GM19397 (cell line): ENCODE results near the gene NSMF.

ENCODE experiments used
- ATAC-seq: cut with Tn5 transposase; IDR thresholded peaks from one replicate; pipeline ENCODE4 v1.9.1; 2021; ENCODE audit warnings: mild to moderate bottlenecking, moderate library complexity; ENCODE audit not compliant: unreplicated experiment

NSMF gene

DNA sequence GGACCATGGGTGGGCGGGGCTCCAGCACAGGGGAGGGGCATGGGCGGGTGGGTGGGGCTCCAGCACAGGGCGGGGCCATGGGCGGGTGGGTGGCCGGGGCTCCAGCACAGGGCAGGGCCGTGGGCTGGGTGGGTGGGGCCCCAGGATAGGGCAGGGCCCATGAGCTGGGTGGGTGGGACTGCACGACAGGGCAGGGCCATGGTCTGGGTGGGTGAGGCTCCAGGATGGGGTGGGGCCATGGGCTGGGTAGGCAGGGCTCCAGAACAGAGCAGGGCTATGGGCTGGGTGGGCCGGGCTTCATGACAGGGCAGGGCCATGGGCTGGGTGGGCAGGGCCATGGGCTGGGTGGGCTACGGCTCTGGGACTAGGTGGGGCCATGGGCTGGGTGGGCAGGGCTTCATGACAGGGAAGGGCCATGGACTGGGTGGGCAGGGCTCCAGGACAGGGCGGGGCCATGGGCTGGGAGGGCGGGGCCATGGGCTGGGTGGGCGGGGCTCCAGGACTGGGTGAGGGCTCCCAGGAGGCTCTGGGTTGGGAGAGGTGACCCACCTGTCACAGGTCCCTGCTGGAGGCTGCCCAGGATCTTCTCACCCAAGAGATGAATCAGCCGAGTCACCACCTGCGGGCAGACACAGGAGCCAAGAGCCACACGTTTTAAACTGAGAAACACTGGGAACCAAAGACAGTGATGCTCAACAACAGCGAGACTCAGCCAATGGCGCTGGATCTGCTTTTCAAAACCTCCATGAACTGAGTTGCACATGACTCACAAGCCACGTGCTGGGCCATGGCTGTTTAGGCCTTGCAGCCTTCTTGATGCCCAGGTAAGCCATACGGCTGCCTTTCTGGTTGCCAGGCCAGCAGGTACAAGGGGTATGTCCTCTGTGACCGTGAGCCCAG lies 33.6 kb upstream of the NSMF start:
- ATAC-seq: no peak

DNA sequence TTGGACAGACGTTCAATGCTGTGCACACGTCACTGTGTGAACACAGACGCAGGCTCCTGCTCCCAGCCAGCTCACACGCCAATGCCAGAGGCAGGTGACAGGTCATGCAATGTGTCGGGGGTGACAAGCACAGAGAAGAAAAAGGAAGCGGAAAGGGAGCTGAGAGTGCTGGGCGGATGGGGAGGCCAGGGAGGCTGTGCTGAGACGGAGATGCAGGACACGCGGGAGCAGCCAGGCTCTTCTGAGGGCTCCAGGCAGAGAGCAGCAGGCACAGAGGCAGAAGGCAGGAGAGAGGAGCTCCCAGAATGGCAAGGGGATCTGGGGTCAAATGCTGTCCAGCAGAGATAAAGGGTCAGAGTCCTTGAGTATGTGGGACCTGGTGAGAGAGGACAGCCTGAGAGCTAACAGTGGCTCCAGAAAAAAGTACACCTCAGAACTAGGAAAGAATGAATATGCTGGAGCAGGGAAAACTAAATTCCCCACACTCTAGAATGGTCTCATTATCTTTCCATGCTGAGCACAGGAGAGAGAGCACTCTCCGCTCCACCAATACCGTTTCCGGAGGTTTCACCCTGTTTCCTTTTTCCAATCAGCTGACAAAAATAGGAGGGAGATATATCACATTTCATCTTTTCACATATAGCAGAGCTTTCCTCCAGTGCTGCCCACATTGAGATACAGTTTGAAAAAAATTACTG lies 32.8 kb upstream of the NSMF start:
- ATAC-seq: no peak

DNA sequence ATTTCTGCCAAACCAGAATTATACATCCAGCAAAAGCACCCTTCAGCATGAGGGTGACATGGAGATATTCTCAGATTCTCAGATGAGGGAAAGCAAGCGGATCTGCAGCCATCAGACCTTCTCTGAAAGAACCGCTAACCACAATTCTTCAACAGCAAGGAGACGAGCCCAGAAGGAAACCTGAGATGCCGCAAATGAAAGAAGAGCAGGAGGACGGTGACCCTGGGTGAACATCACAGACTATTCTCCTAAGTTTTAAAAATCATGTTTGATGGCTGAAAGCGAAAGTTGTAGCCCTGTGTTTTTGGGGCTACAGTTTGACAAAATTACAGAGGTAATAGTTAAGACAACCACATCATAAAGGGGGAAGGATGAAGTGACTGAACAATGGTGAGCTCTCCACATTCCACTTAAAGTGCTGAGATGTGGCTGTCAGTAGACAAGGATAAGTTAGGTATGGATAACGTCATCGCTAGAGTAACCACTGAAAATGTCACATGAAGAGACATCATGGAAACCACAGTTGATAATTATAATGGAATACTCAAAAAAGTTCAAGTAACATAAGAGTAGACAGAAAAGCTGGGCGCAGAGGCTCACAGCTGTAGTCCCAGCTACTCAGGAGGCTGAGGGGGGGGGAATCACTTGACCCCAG lies 31.5 kb upstream of the NSMF start:
- ATAC-seq: no peak

DNA sequence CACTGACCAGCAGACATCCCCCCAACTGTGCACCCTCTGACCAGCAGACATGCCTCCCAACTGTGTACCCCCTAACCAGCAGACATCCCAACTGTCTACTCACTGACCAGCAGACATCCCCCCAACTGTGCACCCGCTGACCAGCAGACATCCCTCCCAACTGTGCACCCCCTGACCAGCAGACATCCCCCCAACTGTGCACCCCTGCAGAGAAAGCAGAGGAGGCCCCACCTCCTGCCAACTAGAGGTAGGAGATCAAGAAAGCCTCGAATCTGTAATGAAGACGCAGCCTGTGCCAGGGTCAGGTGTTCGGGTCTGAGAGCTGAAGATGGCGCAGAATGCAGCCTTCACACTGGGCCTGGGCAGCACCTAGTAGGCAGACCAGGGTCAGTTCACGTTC lies 29.8 kb upstream of the NSMF start:
- no peak for ATAC-seq

DNA sequence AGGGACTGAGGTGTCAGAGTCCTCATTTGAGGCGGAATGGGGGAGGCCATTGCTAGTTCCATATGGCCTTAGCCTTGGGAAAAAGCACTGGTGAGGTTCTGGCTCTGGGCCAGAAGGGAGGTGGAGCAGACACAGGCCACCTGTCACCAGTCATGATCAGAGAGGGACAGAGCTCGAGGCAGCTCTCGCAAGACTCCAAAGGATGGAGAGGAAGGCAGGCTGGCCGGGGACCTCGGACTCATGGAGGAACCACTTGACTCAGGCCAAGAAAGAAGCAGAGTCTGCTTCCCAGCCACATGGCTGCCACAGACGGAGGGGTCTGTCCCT lies 29.2 kb upstream of the NSMF start:
- ATAC-seq: no peak

DNA sequence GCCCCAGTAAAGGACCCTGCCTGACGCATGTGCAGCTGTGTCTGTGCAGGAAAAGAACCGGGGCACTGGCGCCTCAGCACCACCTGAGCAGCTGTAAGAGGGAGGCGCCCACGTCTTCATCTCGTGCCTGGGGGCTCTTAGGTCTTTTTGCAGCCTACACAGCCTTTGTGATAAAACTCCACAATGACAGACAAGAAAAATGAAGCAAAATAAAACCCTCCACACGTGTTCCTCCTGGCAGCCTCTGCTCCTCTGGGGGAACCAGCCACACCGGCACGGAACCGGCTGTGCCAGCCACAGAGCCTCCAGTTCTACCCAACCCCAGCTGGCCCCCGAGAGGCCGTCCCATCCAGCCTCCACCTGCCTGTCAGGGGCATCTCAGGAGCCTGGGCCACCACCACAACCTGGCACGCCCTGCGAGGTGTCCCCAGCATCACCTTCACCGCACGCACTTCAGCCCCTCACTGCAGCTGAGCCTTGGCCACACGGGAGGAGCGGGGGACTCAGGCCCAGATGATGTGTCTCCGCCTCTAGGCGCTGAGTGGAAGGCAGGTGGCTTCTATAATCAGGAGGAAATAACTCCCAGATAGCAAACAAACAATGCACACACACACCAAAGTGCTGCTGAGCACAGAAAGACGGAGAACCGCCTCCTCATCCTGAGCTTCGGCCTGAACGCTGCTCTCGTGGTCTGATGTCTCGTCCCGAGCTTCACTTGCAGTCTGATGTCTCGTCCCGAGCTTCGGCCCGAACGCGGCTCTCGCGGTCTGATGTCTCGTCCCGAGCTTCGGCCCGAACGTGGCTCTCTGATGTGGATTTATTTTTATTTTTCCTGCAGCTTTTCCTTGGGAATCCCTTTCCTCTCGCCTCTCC lies 28.6 kb upstream of the NSMF start:
- no peak for ATAC-seq

DNA sequence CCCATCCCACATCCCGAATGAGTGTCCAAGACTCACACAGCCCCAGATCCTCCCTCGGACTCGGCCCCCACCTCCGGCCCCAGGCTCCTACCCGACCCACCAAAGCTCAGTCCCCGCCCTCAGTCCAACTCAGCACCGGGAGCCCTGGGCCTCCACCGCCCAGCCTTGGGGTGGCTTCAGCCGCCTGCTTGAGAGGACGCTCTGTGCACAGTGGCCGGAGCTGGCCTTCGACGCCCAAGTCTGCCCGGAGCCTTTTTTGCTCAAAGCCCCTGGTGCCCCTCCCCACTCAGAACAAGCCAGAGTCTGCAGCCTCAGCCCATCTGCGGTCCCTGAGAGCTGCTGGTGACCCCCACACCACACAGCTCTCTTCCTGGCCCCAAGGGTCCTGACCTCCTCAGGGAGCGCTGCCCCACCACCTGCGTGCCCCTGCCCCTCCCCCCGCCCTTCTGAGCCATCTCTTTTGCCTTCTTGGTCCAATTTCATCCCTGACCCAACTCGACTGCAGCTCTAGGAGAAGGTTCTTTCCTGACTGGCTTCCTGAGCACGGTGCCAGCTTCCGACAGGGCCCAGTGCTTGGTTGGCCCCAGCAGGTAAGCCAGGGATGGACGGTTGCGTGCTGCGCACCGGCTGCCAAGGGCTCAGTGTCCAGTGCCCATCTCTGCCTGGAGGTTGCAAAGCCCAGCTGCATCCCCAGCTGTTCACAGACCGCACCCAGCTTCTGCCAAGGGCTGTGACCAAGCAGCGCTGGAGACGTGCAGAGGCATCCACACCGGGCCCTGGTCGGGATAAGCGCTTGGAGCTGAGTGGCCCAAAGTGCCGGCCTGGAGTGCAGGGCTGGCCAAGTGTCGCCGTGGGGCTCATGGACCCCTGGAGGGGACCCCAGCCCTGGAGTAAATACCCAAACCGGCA lies 27.7 kb upstream of the NSMF start:
- no peak for ATAC-seq

DNA sequence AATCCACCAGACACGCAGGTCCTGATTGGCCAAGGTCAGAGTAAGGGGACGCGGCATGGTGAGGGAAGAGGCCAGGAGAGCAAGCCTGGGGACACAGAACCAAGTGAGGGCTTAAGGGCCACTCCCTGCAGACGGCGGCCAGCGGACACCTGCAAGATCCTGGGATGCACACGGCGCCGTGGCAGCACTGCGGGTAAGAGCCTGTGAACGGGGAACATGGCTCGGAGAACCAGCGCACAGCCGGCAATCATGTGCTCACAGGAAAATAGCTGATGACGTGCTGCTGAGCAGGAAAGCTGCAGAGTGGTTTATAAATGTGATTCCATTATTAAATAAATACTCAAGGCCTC lies 27.0 kb upstream of the NSMF start:
- no peak for ATAC-seq

DNA sequence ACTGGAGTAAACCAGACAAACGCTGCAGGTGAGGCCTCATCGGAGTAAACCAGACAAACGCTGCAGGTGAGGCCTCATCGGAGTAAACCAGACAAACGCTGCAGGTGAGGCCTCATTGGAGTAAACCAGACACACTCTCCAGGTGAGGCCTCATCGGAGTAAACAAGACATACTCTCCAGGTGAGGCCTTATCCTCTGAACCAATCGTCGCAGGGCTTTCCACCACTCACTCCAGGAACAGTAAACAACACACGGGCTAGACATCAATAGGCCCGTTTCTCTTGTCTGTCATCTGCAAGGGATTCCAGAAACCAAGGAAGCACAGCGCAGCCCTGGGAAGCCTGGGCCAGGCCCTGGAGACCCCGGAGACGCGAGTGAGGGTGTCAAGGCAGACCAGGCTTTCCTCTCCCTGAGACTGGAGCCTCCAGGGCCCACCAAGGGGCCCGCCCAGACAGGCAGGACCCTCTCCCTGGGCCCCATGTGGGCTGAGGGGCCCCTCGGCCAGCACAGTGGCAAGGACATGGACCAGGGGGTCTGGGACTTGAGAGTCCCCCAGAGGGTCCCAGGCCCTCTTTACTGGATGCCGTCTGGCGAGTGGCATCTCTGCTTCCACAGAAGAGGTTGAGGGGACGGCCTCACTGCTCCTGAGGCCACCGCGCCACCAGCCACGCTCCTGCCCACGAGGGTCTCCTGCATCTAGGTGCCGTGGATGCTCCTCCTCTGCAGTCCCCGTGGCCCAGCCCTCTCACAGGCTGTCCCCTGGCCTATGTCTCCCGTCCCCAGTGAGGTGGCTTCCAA lies 26.4 kb upstream of the NSMF start:
- ATAC-seq: no peak

DNA sequence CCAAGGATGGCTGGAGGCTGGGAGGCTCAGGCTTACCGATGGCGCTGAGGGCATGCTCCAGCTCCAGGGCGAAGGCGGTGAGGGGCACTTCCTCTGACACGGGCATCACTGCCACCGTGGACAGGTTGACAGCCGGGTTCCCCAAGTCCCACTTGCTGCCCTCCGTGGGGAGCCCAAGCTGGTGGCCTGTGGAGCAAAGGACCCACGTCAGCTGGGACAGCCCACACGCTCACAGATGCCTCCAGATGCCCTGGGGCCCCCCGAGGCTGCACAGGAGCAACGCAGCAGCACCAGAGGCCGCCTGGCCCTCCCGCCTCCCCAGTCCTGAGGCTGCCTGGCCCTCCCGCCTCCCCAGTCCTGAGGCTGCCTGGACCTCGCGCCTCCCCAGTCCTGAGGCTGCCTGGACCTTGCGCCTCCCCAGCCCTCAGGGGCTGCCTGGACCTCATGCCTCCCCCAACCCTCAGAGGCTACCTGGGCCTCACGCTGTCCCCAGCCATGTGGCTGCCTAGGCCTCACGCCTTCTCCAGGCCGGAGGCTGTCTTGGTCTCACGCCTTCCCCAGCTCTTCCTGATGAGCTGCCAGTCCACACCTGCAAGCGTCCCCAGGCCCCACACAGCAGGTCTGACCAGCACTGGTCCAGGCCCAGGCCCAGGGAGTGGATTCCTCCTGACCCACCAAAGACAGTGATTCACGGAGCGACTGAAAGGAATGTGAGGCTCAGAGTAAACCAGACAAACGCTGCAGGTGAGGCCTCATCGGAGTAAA lies 25.6 kb upstream of the NSMF start:
- ATAC-seq: no peak

DNA sequence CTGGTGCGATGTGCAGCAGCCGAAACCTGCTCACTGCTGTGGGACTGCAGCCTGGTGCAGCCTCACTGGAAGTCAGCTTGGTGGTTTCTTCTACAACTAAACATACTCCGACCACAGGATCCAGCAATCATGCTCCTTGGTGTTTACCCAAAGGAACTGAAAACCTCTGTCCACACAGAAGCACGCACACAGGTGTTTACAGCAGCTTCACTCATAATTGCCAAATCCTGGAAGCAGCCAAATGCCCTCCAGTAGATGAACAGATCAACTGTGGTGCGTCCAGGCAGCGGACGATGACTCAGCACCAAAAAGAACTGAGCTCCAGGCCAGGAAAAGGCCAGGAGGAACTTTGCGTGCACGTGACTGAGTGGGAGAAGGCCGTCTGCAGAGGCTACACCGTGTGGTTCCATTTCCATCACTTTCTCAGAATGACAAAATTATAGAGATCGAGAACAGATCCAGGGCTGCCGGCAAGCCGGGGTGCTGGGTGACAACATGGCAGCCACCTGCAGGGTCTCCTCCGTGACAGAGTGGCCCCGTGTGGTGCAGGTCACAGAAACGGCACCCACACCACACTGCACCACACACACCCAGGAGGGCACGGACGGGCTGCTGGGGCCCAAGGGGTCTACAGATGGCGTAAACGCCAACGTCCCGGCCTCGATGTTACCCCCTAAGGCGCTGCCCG lies 23.1 kb upstream of the NSMF start:
- no peak for ATAC-seq

DNA sequence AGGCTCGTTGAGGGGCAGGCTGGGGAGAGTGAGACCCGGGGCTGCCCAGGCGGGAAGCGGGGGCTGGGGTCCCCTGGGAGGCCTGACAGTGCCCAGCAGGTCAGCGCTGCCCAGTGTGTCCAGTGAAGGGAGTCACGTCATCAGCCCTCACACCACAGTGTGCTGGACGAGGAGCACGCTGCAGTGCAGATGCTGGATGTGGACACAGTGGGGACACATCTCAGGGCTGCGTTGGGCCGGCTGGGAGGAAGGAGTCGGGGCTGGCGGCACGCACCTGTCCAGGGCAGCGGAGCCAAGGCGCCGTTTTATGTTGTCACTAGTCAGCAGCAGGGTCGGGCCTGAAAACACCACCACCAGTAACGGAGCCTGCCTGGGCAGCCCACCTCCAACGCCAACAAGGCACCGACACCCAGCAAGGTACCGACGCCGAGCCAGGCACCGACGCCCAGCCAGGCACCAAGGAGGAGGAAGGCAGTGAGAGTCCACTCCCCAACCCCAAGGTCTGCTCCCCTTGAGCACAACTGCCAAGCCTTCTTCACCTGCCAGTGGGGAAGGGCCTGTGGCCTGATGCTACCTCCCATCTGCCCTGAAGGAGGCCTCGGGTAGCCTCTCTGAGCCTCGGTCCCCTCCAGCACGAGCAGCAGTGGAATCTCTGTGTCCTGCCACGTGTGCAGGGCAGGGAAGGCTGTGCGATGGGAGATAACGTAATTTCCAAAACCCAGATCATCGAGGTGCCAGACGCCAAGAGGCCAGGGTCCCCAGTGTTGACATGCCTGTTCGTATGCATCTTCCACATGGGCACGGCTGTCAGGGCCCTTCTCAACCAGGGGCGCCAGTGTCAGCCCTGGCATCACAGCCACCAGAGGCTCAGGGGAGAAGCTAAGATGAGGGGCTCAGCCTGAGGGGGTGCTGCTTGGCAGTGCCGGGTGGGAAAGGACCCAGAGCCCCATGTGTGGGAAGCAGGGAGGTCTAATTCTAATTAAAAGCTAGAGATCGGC lies 21.9 kb upstream of the NSMF start:
- ATAC-seq: no peak

DNA sequence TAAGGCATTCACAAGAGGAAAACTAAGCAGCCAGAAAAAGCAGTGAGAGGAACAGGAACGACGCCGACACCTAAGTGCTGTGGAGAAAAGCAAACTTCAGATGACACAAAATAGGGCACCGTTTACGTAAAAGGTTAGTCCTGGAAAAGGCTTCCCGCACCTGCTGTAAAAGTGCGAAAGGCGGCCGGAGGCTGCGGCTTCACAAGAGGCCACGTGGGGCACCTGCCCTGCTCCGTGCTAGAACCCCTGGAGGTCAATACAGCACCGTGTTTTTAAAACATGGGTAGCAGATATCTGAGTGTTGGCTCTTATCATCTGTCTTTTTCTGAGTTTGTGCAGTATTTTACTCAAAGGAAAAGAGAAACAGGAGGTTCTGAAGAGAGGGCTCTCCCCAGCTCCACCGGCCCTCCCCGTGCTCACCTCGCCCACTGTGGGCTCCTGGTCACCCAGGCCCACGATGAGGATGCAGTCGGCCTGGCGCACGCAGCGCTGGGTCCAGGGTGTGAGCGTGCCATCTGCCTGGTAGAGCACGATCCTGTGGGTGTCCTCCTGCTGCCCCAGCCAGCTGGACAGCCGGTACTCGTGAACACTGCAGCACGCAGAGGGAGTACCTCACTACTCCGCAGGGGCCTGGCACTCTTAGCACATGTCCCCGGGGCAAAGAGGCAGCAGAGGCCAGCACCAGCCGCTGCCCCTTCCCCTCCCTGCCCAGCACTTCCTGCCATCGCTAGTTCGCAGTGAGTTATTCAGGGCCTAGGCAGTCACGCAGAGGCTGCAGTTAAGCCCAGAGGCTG lies 21.0 kb upstream of the NSMF start:
- no peak for ATAC-seq

DNA sequence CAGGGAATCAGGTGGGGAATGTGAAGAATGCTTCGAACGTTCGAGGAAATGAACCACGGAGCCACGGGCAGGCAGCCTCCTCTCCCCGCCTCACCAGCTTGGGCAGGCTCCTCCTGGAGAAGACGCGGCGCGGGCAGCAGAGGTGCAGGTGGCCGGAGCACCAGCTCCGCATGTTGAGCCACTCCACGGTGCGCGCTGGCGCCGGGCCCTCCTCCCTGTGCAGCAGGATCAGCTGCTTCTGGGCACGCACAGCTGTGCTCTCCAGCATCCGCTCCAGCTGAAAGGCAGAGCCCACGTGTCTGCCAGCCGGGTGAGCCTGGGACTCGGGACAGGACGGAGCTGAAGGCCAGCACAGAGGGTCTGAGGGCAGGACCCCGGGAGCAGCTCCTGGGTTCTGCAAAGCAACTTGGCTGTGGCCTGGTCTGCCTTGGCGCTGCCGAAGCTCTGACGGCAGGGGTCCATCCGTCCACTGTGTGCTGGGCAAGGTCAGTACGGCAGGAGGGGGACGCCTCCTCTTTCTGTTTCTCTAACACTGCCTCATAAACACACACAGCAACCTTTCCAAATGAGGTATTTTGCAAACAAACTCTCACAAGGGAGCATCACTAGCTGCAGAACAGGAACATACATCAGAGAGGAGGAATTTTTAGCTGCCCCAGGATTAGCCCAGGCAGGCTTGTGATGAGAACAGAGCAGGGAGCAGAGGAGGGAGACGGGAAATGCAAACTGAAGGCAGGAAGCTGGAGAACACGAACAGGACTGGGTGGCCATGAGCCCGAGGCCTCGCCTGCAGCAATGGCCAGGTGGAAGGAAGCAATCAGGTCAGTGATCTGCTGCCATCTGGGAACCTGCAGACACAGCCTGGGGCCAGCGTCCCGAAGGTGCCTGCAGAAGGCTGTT lies 20.1 kb upstream of the NSMF start:
- no peak for ATAC-seq

DNA sequence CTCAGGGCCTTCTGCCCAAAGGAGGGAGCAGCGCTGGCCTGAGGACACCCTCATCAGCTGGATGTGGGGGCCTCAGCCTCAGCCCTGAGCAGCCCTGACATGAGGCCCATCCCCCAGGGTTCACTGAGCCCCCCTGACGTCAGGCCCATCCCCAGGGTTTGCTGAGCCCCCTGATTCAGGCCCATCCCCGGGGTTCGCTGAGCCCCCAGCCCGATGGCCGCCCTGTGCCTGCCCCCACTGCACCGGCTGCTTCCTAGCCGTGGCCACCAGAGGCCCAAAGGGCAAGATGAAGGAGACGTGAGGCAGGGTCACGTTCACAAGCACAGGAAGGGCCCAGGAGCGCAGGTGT lies 19.5 kb upstream of the NSMF start:
- ATAC-seq: no peak
